IMR-90 (cell line): ENCODE measurements around the gene DIAPH2. TPM values are rescaled to one million over a fixed set of nuclear protein-coding genes. Genes with fewer than 3 reads are reported as not detected.

ENCODE experiments used
- ATAC-seq: fragments of 200-7000 bp; cut with Tn5 transposase; 2 replicates; pipeline ENCODE4 v1.9.1; 2020; ENCODE audit warnings: low read depth, mild to moderate bottlenecking, moderate library complexity
- BruUV-seq: library from RNA; stranded (reverse); fragments of 400-500 nt; replicated peaks from 2 replicates; lab custom pipeline; 2021; lab: Mats Ljungman, UMichigan
- CTCF ChIA-PET: fragments of 300-600 bp; formaldehyde crosslinking; extraction: SDS; loops from one replicate; lab custom pipeline; 2021; ENCODE audit warnings: antibody characterized with exemption; lab: Yijun Ruan, JAX
- POLR2A ChIA-PET: fragments of 300-600 bp; sonication (Branson Sonifier 250); formaldehyde crosslinking; loops from one replicate; lab custom pipeline; 2022; ENCODE audit warnings: antibody characterized with exemption; ENCODE audit not compliant: unreplicated experiment; lab: Charles Lee
- DNase-seq: peaks from one replicate; pipeline ENCODE4 v3.0.0; 2013
- H2AFZ ChIP-seq: replicated peaks from 2 replicates; pipeline ENCODE3; 2013; ENCODE audit warnings: low read length, mild to moderate bottlenecking; ENCODE audit not compliant: poor library complexity
- H2AK5ac ChIP-seq: 2 replicates; pipeline ENCODE4 v1.6.1; 2013; ENCODE audit warnings: low read depth, low read length, inconsistent platforms
- H2AK9ac ChIP-seq: replicated peaks from 2 replicates; pipeline ENCODE3; 2013; ENCODE audit warnings: mild to moderate bottlenecking, low read depth, low read length, moderate library complexity; ENCODE audit not compliant: poor library complexity
- H2BK120ac ChIP-seq: 2 replicates; pipeline ENCODE4 v1.6.1; 2013; ENCODE audit warnings: low read depth, low read length, inconsistent platforms
- H2BK15ac ChIP-seq: 3 replicates; pipeline ENCODE4 v1.6.1; 2013; ENCODE audit warnings: low read depth, low read length, inconsistent platforms
- H2BK20ac ChIP-seq: 2 replicates; pipeline ENCODE4 v1.6.1; 2013; ENCODE audit warnings: low read depth, mild to moderate bottlenecking, inconsistent platforms, low read length, moderate library complexity
- H2BK5ac ChIP-seq: 2 replicates; pipeline ENCODE4 v1.6.1; 2013; ENCODE audit warnings: mild to moderate bottlenecking, low read depth, low read length, inconsistent platforms; ENCODE audit not compliant: poor library complexity, severe bottlenecking
- H3K14ac ChIP-seq: replicated peaks from 2 replicates; pipeline ENCODE4 v1.6.1; 2013; ENCODE audit warnings: low read depth, low read length, inconsistent platforms
- H3K18ac ChIP-seq: 2 replicates; pipeline ENCODE4 v1.6.1; 2013; ENCODE audit warnings: low read depth, low read length, control low read depth
- H3K23ac ChIP-seq: 2 replicates; pipeline ENCODE4 v1.6.1; 2013; ENCODE audit warnings: low read depth, low read length, inconsistent platforms
- H3K27ac ChIP-seq: 2 replicates; pipeline ENCODE4 v1.5.1; 2013; ENCODE audit warnings: mild to moderate bottlenecking, control low read depth, low read length; ENCODE audit not compliant: insufficient read depth
- H3K27me3 ChIP-seq: 2 replicates; pipeline ENCODE4 v1.6.1; 2013; ENCODE audit warnings: low read length; ENCODE audit not compliant: control insufficient read depth, insufficient read depth
- H3K36me3 ChIP-seq: 2 replicates; pipeline ENCODE4 v1.6.1; 2013; ENCODE audit warnings: low read length, mixed read lengths; ENCODE audit not compliant: control insufficient read depth, insufficient read depth
- H3K4ac ChIP-seq: 2 replicates; pipeline ENCODE4 v1.6.1; 2013; ENCODE audit warnings: low read depth, low read length, inconsistent platforms
- H3K4me1 ChIP-seq: 2 replicates; pipeline ENCODE4 v1.6.1; 2013; ENCODE audit warnings: low read length, mixed read lengths; ENCODE audit not compliant: control insufficient read depth, insufficient read depth
- H3K4me2 ChIP-seq: 2 replicates; pipeline ENCODE4 v1.6.1; 2013; ENCODE audit warnings: low read depth, mild to moderate bottlenecking, control low read depth, low read length, moderate library complexity
- H3K4me3 ChIP-seq: 2 replicates; pipeline ENCODE4 v1.5.1; 2013; ENCODE audit warnings: low read depth, mild to moderate bottlenecking, control low read depth, low read length, moderate library complexity; ENCODE audit not compliant: insufficient read depth
- H3K56ac ChIP-seq: 2 replicates; pipeline ENCODE4 v1.6.1; 2013; ENCODE audit warnings: low read length, inconsistent platforms; ENCODE audit not compliant: insufficient read depth; ENCODE audit errors: extremely low read depth
- H3K79me1 ChIP-seq, 2 experiments: 2 replicates each; pipeline ENCODE4 v1.6.1; 2013; ENCODE audit warnings: low read length in 2 of 2, inconsistent platforms in 1 of 2, low read depth in 1 of 2
- H3K9ac ChIP-seq: 2 replicates; pipeline ENCODE4 v1.6.1; 2013; ENCODE audit warnings: low read depth, low read length, control low read depth
- H3K9me1 ChIP-seq: 2 replicates; pipeline ENCODE4 v1.6.1; 2013; ENCODE audit warnings: low read length, inconsistent platforms; ENCODE audit not compliant: insufficient read depth
- H3K9me3 ChIP-seq: 2 replicates; pipeline ENCODE4 v1.6.1; 2013; ENCODE audit warnings: low read length; ENCODE audit not compliant: control insufficient read depth, insufficient read depth
- H4K20me1 ChIP-seq: 2 replicates; pipeline ENCODE4 v1.6.1; 2013; ENCODE audit warnings: low read length, inconsistent platforms; ENCODE audit not compliant: insufficient read depth
- H4K5ac ChIP-seq: 2 replicates; pipeline ENCODE4 v1.6.1; 2013; ENCODE audit warnings: mild to moderate bottlenecking, low read depth, low read length, control low read depth
- H4K8ac ChIP-seq, 2 experiments: 2 replicates each; pipeline ENCODE4 v1.6.1; 2013; ENCODE audit warnings: low read depth in 2 of 2, low read length in 2 of 2, control low read depth in 1 of 2, inconsistent platforms in 1 of 2
- H4K91ac ChIP-seq: 2 replicates; pipeline ENCODE4 v1.6.1; 2013; ENCODE audit warnings: low read depth, low read length, inconsistent platforms; ENCODE audit not compliant: insufficient read depth
- BHLHE40 ChIP-seq: fragments of 150-350 bp; IDR thresholded peaks from 2 replicates; pipeline ENCODE4 v1.6.1; 2016; ENCODE audit warnings: mild to moderate bottlenecking, low read depth, low read length
- CEBPB ChIP-seq: IDR thresholded peaks from 2 replicates; pipeline ENCODE4 v1.6.1; 2012; ENCODE audit warnings: low read depth, low read length, improper control_type of control experiment
- CHD1 ChIP-seq: IDR thresholded peaks from 2 replicates; pipeline ENCODE4 v1.6.1; 2012; ENCODE audit warnings: low read depth, low read length, improper control_type of control experiment
- CTCF ChIP-seq: conservative IDR thresholded peaks from 2 replicates; pipeline ENCODE4 v1.5.1; 2012; ENCODE audit warnings: mild to moderate bottlenecking, low read depth, low read length, improper control_type of control experiment
- ELK1 ChIP-seq: fragments of 150-350 bp; IDR thresholded peaks from 2 replicates; pipeline ENCODE4 v1.6.1; 2016; ENCODE audit warnings: low read depth, mild to moderate bottlenecking, low read length, moderate library complexity, borderline replicate concordance
- FOS ChIP-seq: fragments of 150-350 bp; IDR thresholded peaks from 2 replicates; pipeline ENCODE4 v1.6.1; 2016; ENCODE audit warnings: low read depth, low read length
- MAFK ChIP-seq: IDR thresholded peaks from 2 replicates; pipeline ENCODE4 v1.6.1; 2012; ENCODE audit warnings: low read depth, low read length, improper control_type of control experiment
- MAZ ChIP-seq: IDR thresholded peaks from 2 replicates; pipeline ENCODE4 v1.6.1; 2012; ENCODE audit warnings: low read depth, mild to moderate bottlenecking, low read length, improper control_type of control experiment, moderate library complexity, borderline replicate concordance
- MXI1 ChIP-seq: IDR thresholded peaks from 2 replicates; pipeline ENCODE4 v1.6.1; 2012; ENCODE audit warnings: low read depth, mild to moderate bottlenecking, low read length, moderate library complexity, borderline replicate concordance
- NFE2L2 ChIP-seq: fragments of 150-350 bp; IDR thresholded peaks from 2 replicates; pipeline ENCODE4 v1.6.1; 2016; ENCODE audit warnings: low read depth, mild to moderate bottlenecking, low read length
- POLR2A ChIP-seq: IDR thresholded peaks from 2 replicates; pipeline ENCODE4 v1.6.1; 2012; ENCODE audit warnings: mild to moderate bottlenecking, low read depth, low read length
- RAD21 ChIP-seq: IDR thresholded peaks from 2 replicates; pipeline ENCODE4 v1.6.1; 2012; ENCODE audit warnings: low read length, improper control_type of control experiment
- RCOR1 ChIP-seq: IDR thresholded peaks from 2 replicates; pipeline ENCODE4 v1.6.1; 2012; ENCODE audit warnings: mild to moderate bottlenecking, low read length, improper control_type of control experiment; ENCODE audit not compliant: insufficient replicate concordance
- RFX5 ChIP-seq: IDR thresholded peaks from 2 replicates; pipeline ENCODE4 v1.8.0; 2012; ENCODE audit warnings: low read depth, mild to moderate bottlenecking, low read length, moderate library complexity
- SMC3 ChIP-seq: fragments of 150-350 bp; IDR thresholded peaks from 2 replicates; pipeline ENCODE4 v1.6.1; 2016; ENCODE audit warnings: low read depth, mild to moderate bottlenecking, antibody characterized with exemption, low read length, moderate library complexity
- WGBS, 2 experiments: methylation state at CpG; one replicate each; pipeline versions ENCODE4 v1.1.5 to v1.1.7; 2013; ENCODE audit warnings: missing lambda C conversion rate in 2 of 2; ENCODE audit not compliant: insufficient read length in 1 of 2; ENCODE audit errors: extremely low coverage in 2 of 2; 5-methylcytosine and 5-hydroxymethylcytosine counted together
- dilution Hi-C: fragments of 300-500 bp; cut with HindIII; formaldehyde crosslinking; loops from one replicate; pipeline ENCODE4 v1.14.3; 2018; ENCODE audit warnings: low sequenced_read_pairs; ENCODE audit not compliant: unreplicated experiment
- in situ Hi-C: fragments of 300-500 bp; cut with MboI; formaldehyde crosslinking; loops from 3 replicates; pipeline ENCODE4 v1.14.3; 2019; ENCODE audit warnings: low sequenced_read_pairs, inconsistent platforms, mixed read lengths
- intact Hi-C: fragments of 100-400 bp; cut with micrococcal nuclease; formaldehyde crosslinking; loops from 2 replicates; pipeline ENCODE4 v1.10.0; 2022
- polyA plus RNA-seq, 3 experiments: library from polyadenylated mRNA; depleted of rRNA; stranded (reverse); fragments of >200 nt; gene quantifications; 2 replicates each; pipeline ENCODE4 v1.2.3, GENCODE V29; 2012; ENCODE audit warnings: low replicate concordance in 1 of 3
- total RNA-seq: library from RNA; depleted of rRNA; stranded (reverse); fragments of >200 nt; gene quantifications from 2 replicates; pipeline ENCODE4 v1.2.3, GENCODE V29; 2012
- TF ChIP-seq, protein P1 (sequence below): fragments of 150-350 bp; IDR thresholded peaks from 2 replicates; pipeline ENCODE4 v1.6.1; 2017; ENCODE audit warnings: mild to moderate bottlenecking, antibody characterized with exemption, low read length, low read depth

Gene DIAPH2
- total and polyA plus RNA-seq, 2 of the 4 experiments (the other 2 are of a cell fraction): 3.6 to 19.9 TPM

DNA sequence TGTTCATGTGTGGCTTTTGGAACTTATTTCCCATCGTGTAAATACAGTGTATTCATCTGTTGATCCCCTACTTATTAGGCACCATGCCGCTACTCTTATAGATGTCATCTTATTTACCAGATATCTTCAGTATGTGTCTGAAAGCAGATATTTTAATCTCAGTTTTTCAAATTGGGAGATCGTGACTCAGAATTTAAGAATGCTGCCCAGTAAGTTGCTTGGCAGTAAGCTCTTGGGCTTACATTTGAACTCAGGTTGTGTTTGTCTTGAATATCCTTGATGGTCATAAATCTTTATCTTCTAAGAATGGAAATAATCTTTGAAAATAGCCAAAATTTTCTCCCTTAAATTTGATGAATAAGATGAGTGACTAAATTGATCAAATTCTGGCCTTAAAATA is 153.2 kb downstream of the DIAPH2 start:
- Histone ChIP-seq H3K27ac (no peak overlapping the region), H4K20me1 (no peaks in the 10 kb centered on the region), H3K4me1 (0 out of 2 replicates have a peak, but pooled peaks cover 1% of the 10 kb centered on the region), H3K4me3 (no peak overlapping the region), H2BK120ac (no peak overlapping the region), H4K5ac (no peak overlapping the region), H3K9ac (no peak overlapping the region), H4K8ac (no peak overlapping the region), H2AFZ (no peak overlapping the region), H2AK5ac (no peak overlapping the region), H3K79me1 (no peaks in the 10 kb centered on the region), H3K23ac (no peak overlapping the region), H3K56ac (no peak overlapping the region), H3K9me1 (no peaks in the 10 kb centered on the region), H3K14ac (no peak overlapping the region), H3K4me2 (no peak overlapping the region), H2AK9ac (no peak overlapping the region), H2BK20ac (no peak overlapping the region), H3K18ac (no peak overlapping the region), H2BK5ac (no peak overlapping the region), H3K36me3 (no peaks in the 10 kb centered on the region), H3K4ac (no peak overlapping the region), H2BK15ac (no peak overlapping the region), H4K91ac (no peak overlapping the region), H3K27me3 (no peaks in the 10 kb centered on the region), H3K9me3 (no peaks in the 10 kb centered on the region)
- ChIA-PET CTCF (no interaction called here), POLR2A (no interaction called here)
- dilution Hi-C loops (no loop called here), in situ Hi-C loops (no loop called here), intact Hi-C loops (loop anchor here (10.0 kb wide), 1 partner anchor 463 kb away; no protein-coding TSS in a partner anchor)
- no peak for ATAC-seq
- no CpG with 5 or more reads among the region's 3 CpGs for WGBS, 2 experiments
- BruUV-seq: no TSS peak
- DNase-seq: peak; percentile 8
- TF ChIP-seq RCOR1: no peak
- TF ChIP-seq, protein P1, sequence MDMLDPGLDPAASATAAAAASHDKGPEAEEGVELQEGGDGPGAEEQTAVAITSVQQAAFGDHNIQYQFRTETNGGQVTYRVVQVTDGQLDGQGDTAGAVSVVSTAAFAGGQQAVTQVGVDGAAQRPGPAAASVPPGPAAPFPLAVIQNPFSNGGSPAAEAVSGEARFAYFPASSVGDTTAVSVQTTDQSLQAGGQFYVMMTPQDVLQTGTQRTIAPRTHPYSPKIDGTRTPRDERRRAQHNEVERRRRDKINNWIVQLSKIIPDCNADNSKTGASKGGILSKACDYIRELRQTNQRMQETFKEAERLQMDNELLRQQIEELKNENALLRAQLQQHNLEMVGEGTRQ: no peak
- no peak for TF ChIP-seq FOS
- no peak for TF ChIP-seq CTCF
- TF ChIP-seq MXI1: no peak
- no peak for TF ChIP-seq MAZ
- no peak for TF ChIP-seq ELK1
- TF ChIP-seq MAFK: no peak
- no peak for TF ChIP-seq CHD1
- TF ChIP-seq RFX5: no peak
- no peak for TF ChIP-seq BHLHE40
- no peak for TF ChIP-seq NFE2L2
- no peak for TF ChIP-seq CEBPB
- no peak for TF ChIP-seq RAD21
- TF ChIP-seq SMC3: no peak
- no peak for TF ChIP-seq POLR2A
